Neuronal stem cell (in vitro differentiated cells): ENCODE measurements around the gene PRSS12.
"Not testable (repeated sequence)": the region's sequence is repeated elsewhere in the genome, so short reads cannot be mapped to it uniquely, and the experiment has no call there.

Experiments
- DNase-seq: peaks from one replicate; pipeline ENCODE4 v3.0.0-alpha.2; 2013; ENCODE audit warnings: low spot score
- H2AFZ ChIP-seq: one replicate; pipeline ENCODE4 v1.6.1; 2013; ENCODE audit warnings: mild to moderate bottlenecking, low read length, inconsistent platforms
- H2AK5ac ChIP-seq: 2 replicates; pipeline ENCODE4 v1.6.1; 2013; ENCODE audit warnings: low read depth, mild to moderate bottlenecking, inconsistent platforms, low read length, moderate library complexity, mixed read lengths
- H2BK120ac ChIP-seq: 2 replicates; pipeline ENCODE4 v1.6.1; 2013; ENCODE audit warnings: low read depth, mild to moderate bottlenecking, inconsistent platforms, low read length, moderate library complexity, mixed read lengths
- H2BK12ac ChIP-seq: one replicate; pipeline ENCODE4 v1.6.1; 2013; ENCODE audit warnings: low read length, inconsistent platforms
- H2BK15ac ChIP-seq: 2 replicates; pipeline ENCODE4 v1.6.1; 2013; ENCODE audit warnings: mild to moderate bottlenecking, low read length, inconsistent platforms, mixed read lengths
- H2BK5ac ChIP-seq: one replicate; pipeline ENCODE4 v1.6.1; 2013; ENCODE audit warnings: inconsistent platforms, mild to moderate bottlenecking, low read length, moderate library complexity
- H3K14ac ChIP-seq: one replicate; pipeline ENCODE4 v1.6.1; 2013; ENCODE audit warnings: low read length, inconsistent platforms
- H3K18ac ChIP-seq: 2 replicates; pipeline ENCODE4 v1.6.1; 2013; ENCODE audit warnings: low read length, inconsistent platforms
- H3K23ac ChIP-seq: 2 replicates; pipeline ENCODE4 v1.6.1; 2013; ENCODE audit warnings: low read depth, mild to moderate bottlenecking, mixed read lengths, low read length, inconsistent platforms; ENCODE audit not compliant: poor library complexity
- H3K27ac ChIP-seq: replicated peaks from 3 replicates; pipeline ENCODE4 v1.5.1; 2013; ENCODE audit warnings: low read length, inconsistent platforms
- H3K27me3 ChIP-seq, 3 experiments: 2 replicates each; pipeline ENCODE4 v1.6.1; 2013; ENCODE audit warnings: low read length in 3 of 3, mild to moderate bottlenecking in 2 of 3, inconsistent platforms in 1 of 3, low read depth in 1 of 3, mixed read lengths in 1 of 3, moderate library complexity in 1 of 3; ENCODE audit not compliant: control insufficient read depth in 3 of 3, insufficient read depth in 3 of 3
- H3K36me3 ChIP-seq, 2 donors: replicated peaks in 1 of 2; 2 replicates each; pipeline ENCODE4 v1.6.1; 2013; ENCODE audit warnings: low read length in 2 of 2; ENCODE audit not compliant: control insufficient read depth in 2 of 2, insufficient read depth in 2 of 2
- H3K4ac ChIP-seq: 2 replicates; pipeline ENCODE4 v1.6.1; 2013; ENCODE audit warnings: inconsistent platforms, mild to moderate bottlenecking, low read length, moderate library complexity
- H3K4me1 ChIP-seq, 2 donors: 1 replicate in 1 of 2; 2 replicates in 1 of 2; pipeline ENCODE4 v1.6.1; 2013; ENCODE audit warnings: low read length in 2 of 2, low read depth in 1 of 2; ENCODE audit not compliant: control insufficient read depth in 2 of 2, insufficient read depth in 1 of 2
- H3K4me2 ChIP-seq: one replicate; pipeline ENCODE4 v1.6.1; 2013; ENCODE audit warnings: mild to moderate bottlenecking, low read length, inconsistent platforms; ENCODE audit not compliant: insufficient read depth, poor library complexity, severe bottlenecking
- H3K4me3 ChIP-seq, 2 donors: 2 replicates each; pipeline ENCODE4 v1.5.1; 2013; ENCODE audit warnings: low read length in 2 of 2, mild to moderate bottlenecking in 2 of 2, inconsistent platforms in 1 of 2, moderate library complexity in 1 of 2
- H3K79me1 ChIP-seq: one replicate; pipeline ENCODE4 v1.6.1; 2013; ENCODE audit warnings: low read depth, mild to moderate bottlenecking, inconsistent platforms, low read length, moderate library complexity
- H3K9ac ChIP-seq: one replicate; pipeline ENCODE4 v1.6.1; 2013; ENCODE audit warnings: mild to moderate bottlenecking, low read depth, low read length, inconsistent platforms; ENCODE audit not compliant: poor library complexity
- H3K9me3 ChIP-seq, 2 donors: replicated peaks in 1 of 2; 2 replicates each; pipeline versions ENCODE3 to v1.6.1; 2013; ENCODE audit warnings: low read length in 2 of 2, mild to moderate bottlenecking in 2 of 2, inconsistent platforms in 1 of 2, low read depth in 1 of 2, mixed read lengths in 1 of 2, moderate library complexity in 1 of 2; ENCODE audit not compliant: control insufficient read depth in 2 of 2, insufficient read depth in 1 of 2
- H4K8ac ChIP-seq: one replicate; pipeline ENCODE4 v1.6.1; 2013; ENCODE audit warnings: low read depth, mild to moderate bottlenecking, inconsistent platforms, low read length, moderate library complexity
- H4K91ac ChIP-seq: one replicate; pipeline ENCODE4 v1.6.1; 2013; ENCODE audit warnings: low read length, low read depth, mild to moderate bottlenecking, inconsistent platforms; ENCODE audit not compliant: poor library complexity
- WGBS, 2 donors: extraction: QIAGEN DNeasy Blood & Tissue Kit; methylation state at CpG; one replicate each; pipeline ENCODE4 v1.1.7; 2013; ENCODE audit warnings: missing lambda C conversion rate in 2 of 2, mixed read lengths in 1 of 2; ENCODE audit not compliant: insufficient read length in 2 of 2, insufficient replicate concordance in 1 of 2; ENCODE audit errors: extremely low coverage in 2 of 2; 5-methylcytosine and 5-hydroxymethylcytosine counted together

The PRSS12 gene

GRCh38 chr4:118392509-118392908 is 39.7 kb upstream of the PRSS12 start:
- DNase-seq, H3K14ac ChIP-seq, H4K91ac ChIP-seq, H2BK15ac ChIP-seq, H3K23ac ChIP-seq, H3K4me3 ChIP-seq, H2AK5ac ChIP-seq, H2BK5ac ChIP-seq, H4K8ac ChIP-seq, H3K79me1 ChIP-seq, H2BK120ac ChIP-seq, H2AFZ ChIP-seq, H3K36me3 ChIP-seq, H3K27me3 ChIP-seq, H3K27ac ChIP-seq, H3K9ac ChIP-seq, H3K4ac ChIP-seq, H3K4me2 ChIP-seq, H3K18ac ChIP-seq, H3K9me3 ChIP-seq, H2BK12ac ChIP-seq: not testable (repeated sequence)
- H3K4me1 ChIP-seq = peaks cover 7 to 13% of the 10 kb centered on the region in 2 donors
- no CpG with 5 or more reads among the region's 5 CpGs for WGBS, 2 donors

GRCh38 chr4:118390121-118390520 is 37.3 kb upstream of the PRSS12 start:
- no peaks in the 10 kb centered on the region for H3K36me3 ChIP-seq
- H4K91ac ChIP-seq = no peak overlapping the region
- H3K4me2 ChIP-seq = no peak overlapping the region
- no peak overlapping the region for H2BK5ac ChIP-seq
- H2BK12ac ChIP-seq = no peak overlapping the region
- no peak overlapping the region for H3K9ac ChIP-seq
- H3K23ac ChIP-seq = no peak overlapping the region
- H3K4me3 ChIP-seq = no peak overlapping the region
- H4K8ac ChIP-seq = no peak overlapping the region
- no peak overlapping the region for H3K27ac ChIP-seq
- H3K14ac ChIP-seq = no peak overlapping the region
- no peak overlapping the region for H3K4ac ChIP-seq
- H3K79me1 ChIP-seq = no peaks in the 10 kb centered on the region
- WGBS, 2 donors = no CpG with 5 or more reads among the region's 2 CpGs
- no peak overlapping the region for H3K18ac ChIP-seq
- no peak overlapping the region for H2BK120ac ChIP-seq
- H3K4me1 ChIP-seq = peaks cover 3 to 9% of the 10 kb centered on the region in 2 donors
- H2BK15ac ChIP-seq = no peak overlapping the region
- H3K9me3 ChIP-seq = no peaks in the 10 kb centered on the region
- no peak for DNase-seq
- H2AK5ac ChIP-seq = no peak overlapping the region
- H3K27me3 ChIP-seq = no peaks in the 10 kb centered on the region
- no peak overlapping the region for H2AFZ ChIP-seq

GRCh38 chr4:118389721-118390120 is 36.9 kb upstream of the PRSS12 start:
- Histone ChIP-seq H2BK15ac (no peak overlapping the region), H2AFZ (no peak overlapping the region), H3K9me3 (no peaks in the 10 kb centered on the region), H2AK5ac (no peak overlapping the region), H3K14ac (no peak overlapping the region), H3K4me3 (no peak overlapping the region), H3K27ac (no peak overlapping the region), H3K79me1 (no peaks in the 10 kb centered on the region), H4K91ac (no peak overlapping the region), H3K36me3 (no peaks in the 10 kb centered on the region), H3K27me3 (no peaks in the 10 kb centered on the region), H2BK120ac (no peak overlapping the region), H2BK12ac (no peak overlapping the region), H3K9ac (no peak overlapping the region), H3K23ac (no peak overlapping the region), H3K4me2 (no peak overlapping the region), H2BK5ac (no peak overlapping the region), H3K18ac (no peak overlapping the region), H4K8ac (no peak overlapping the region), H3K4me1 (peaks cover 3 to 7% of the 10 kb centered on the region in 2 donors), H3K4ac (no peak overlapping the region)
- no peak for DNase-seq
- no CpG with 5 or more reads among the region's 6 CpGs for WGBS, 2 donors

GRCh38 chr4:118388606-118389005 is 35.8 kb upstream of the PRSS12 start:
- H3K4ac ChIP-seq = no peak overlapping the region
- no peak overlapping the region for H2BK5ac ChIP-seq
- H4K8ac ChIP-seq = no peak overlapping the region
- no peak overlapping the region for H2BK12ac ChIP-seq
- H3K18ac ChIP-seq = no peak overlapping the region
- H2BK120ac ChIP-seq = no peak overlapping the region
- no peak overlapping the region for H4K91ac ChIP-seq
- no peak overlapping the region for H2BK15ac ChIP-seq
- no peak overlapping the region for H3K23ac ChIP-seq
- no peak overlapping the region for H2AK5ac ChIP-seq
- H3K4me1 ChIP-seq = no peaks in the 10 kb centered on the region
- no peak overlapping the region for H3K27ac ChIP-seq
- no peak overlapping the region for H3K4me3 ChIP-seq
- WGBS, 2 donors = no CpG with 5 or more reads among the region's 6 CpGs
- no peak overlapping the region for H3K9ac ChIP-seq
- H3K79me1 ChIP-seq = no peaks in the 10 kb centered on the region
- no peak overlapping the region for H3K4me2 ChIP-seq
- no peaks in the 10 kb centered on the region for H3K27me3 ChIP-seq
- H3K14ac ChIP-seq = no peak overlapping the region
- H2AFZ ChIP-seq = peak overlapping the region; percentile 43
- no peaks in the 10 kb centered on the region for H3K36me3 ChIP-seq
- DNase-seq = no peak
- H3K9me3 ChIP-seq = no peaks in the 10 kb centered on the region
